ENCODE data around the gene ZNF664.

The ZNF664 gene

GRCh38 chr12:123987022-123987421 lies 14.0 kb downstream of the ZNF664 start:
- Histone ChIP-seq H3K9ac (ENCODE audit: low read depth in 1 of 2, low read length in 2 of 2) (no peak overlapping the region), H3K27me3 (ENCODE audit: control insufficient read depth in 2 of 2, insufficient read depth in 2 of 2, low read length in 2 of 2) (no peaks in the 10 kb centered on the region), H3K4me3 (ENCODE audit: low read length in 2 of 2) (no peak overlapping the region), H3K36me3 (ENCODE audit: control insufficient read depth in 2 of 2, insufficient read depth in 2 of 2, low read length in 2 of 2) (peaks cover 17 to 18% of the 10 kb centered on the region in 2 donors), H3K4me1 (ENCODE audit: control insufficient read depth in 2 of 2, insufficient read depth in 2 of 2, low read length in 2 of 2) (peaks cover 8 to 12% of the 10 kb centered on the region in 2 donors), H3K27ac (ENCODE audit: low read depth in 2 of 2, low read length in 2 of 2) (no peak overlapping the region), H3K9me3 (ENCODE audit: control insufficient read depth in 2 of 2, low read length in 2 of 2) (no peaks in the 10 kb centered on the region)

DNA sequence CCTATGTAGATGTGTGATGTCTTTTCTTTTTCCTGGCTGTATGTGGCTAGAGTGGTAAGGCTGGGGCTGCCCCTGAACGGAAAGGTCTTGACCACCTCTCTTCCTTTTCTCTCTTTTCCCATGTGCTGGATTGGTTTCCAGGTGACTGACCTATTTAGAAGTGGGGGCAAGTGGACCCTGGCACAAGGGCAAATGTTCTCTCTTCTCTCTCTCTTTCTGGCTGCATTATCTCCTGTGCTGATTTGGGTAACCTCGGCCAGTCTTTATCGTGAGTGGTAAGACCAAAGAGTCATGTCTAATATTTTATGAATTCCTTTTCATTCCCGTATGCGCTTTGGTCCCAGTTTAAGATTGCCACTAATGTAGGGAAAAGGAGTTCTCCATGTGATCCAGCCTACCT lies 16.2 kb downstream of the ZNF664 start:
- Histone ChIP-seq H3K9me3 (ENCODE audit: control insufficient read depth in 2 of 2, low read length in 2 of 2) (no peaks in the 10 kb centered on the region), H3K4me1 (ENCODE audit: control insufficient read depth in 2 of 2, insufficient read depth in 2 of 2, low read length in 2 of 2) (peaks cover 6 to 12% of the 10 kb centered on the region in 2 donors), H3K9ac (ENCODE audit: low read depth in 1 of 2, low read length in 2 of 2) (no peak overlapping the region), H3K36me3 (ENCODE audit: control insufficient read depth in 2 of 2, insufficient read depth in 2 of 2, low read length in 2 of 2) (peaks cover 27 to 28% of the 10 kb centered on the region in 2 donors), H3K4me3 (ENCODE audit: low read length in 2 of 2) (no peak overlapping the region), H3K27ac (ENCODE audit: low read depth in 2 of 2, low read length in 2 of 2) (no peak overlapping the region), H3K27me3 (ENCODE audit: control insufficient read depth in 2 of 2, insufficient read depth in 2 of 2, low read length in 2 of 2) (no peaks in the 10 kb centered on the region)

DNA sequence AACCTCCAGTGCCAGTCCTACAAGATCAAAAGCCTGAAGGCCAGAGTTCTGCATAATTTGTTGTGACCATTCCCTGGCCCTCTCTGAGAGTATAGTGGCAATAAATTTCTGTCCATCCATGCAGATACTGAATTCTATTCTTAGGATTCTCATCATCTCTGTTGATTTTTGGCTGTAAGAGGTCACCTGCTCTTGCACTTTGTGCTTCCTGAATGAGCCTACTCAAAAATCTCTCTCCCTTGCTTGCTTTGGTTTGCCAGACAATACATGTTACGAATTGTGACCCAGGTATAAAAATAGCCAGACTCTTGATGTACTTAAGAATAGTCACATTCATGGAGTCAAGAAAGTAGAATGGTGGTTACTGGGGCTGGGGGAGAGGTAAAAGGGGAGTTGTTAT lies 16.7 kb downstream of the ZNF664 start:
- H3K27me3 ChIP-seq (ENCODE audit: control insufficient read depth in 2 of 2, insufficient read depth in 2 of 2, low read length in 2 of 2), result no peaks in the 10 kb centered on the region
- H3K9me3 ChIP-seq (ENCODE audit: control insufficient read depth in 2 of 2, low read length in 2 of 2), result no peaks in the 10 kb centered on the region
- H3K4me3 ChIP-seq (ENCODE audit: low read length in 2 of 2), result no peak overlapping the region
- H3K27ac ChIP-seq (ENCODE audit: low read depth in 2 of 2, low read length in 2 of 2), result no peak overlapping the region
- peaks cover 27 to 28% of the 10 kb centered on the region in 2 donors for H3K36me3 ChIP-seq (ENCODE audit: control insufficient read depth in 2 of 2, insufficient read depth in 2 of 2, low read length in 2 of 2)
- H3K4me1 ChIP-seq (ENCODE audit: control insufficient read depth in 2 of 2, insufficient read depth in 2 of 2, low read length in 2 of 2), result peaks cover 6 to 12% of the 10 kb centered on the region in 2 donors
- no peak overlapping the region for H3K9ac ChIP-seq (ENCODE audit: low read depth in 1 of 2, low read length in 2 of 2)

DNA sequence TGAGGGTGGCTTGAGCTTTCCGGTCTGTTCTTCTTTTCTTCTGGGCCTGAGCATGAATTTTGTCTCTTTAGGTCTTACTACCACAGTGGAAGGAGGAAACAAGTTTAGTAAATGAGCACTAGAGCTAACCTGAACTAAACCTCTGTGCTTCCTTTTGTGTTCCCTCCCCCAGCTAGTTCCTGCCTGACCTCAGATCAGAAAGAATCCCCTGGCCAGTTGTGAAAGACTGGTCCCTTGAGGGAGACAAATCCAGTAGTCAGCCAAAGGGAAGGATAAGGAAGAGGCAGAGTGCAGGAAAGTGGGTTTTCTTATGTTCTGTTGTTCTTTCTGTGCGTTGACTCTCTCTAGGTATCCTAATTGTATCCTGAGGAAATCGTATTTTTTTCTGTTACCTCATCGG lies 17.5 kb downstream of the ZNF664 start:
- H3K27ac ChIP-seq (ENCODE audit: low read depth in 2 of 2, low read length in 2 of 2), result no peak overlapping the region
- H3K4me3 ChIP-seq (ENCODE audit: low read length in 2 of 2), result no peak overlapping the region
- H3K9me3 ChIP-seq (ENCODE audit: control insufficient read depth in 2 of 2, low read length in 2 of 2), result no peaks in the 10 kb centered on the region
- peaks cover 27 to 32% of the 10 kb centered on the region in 2 donors for H3K36me3 ChIP-seq (ENCODE audit: control insufficient read depth in 2 of 2, insufficient read depth in 2 of 2, low read length in 2 of 2)
- no peaks in the 10 kb centered on the region for H3K27me3 ChIP-seq (ENCODE audit: control insufficient read depth in 2 of 2, insufficient read depth in 2 of 2, low read length in 2 of 2)
- peaks cover 6 to 12% of the 10 kb centered on the region in 2 donors for H3K4me1 ChIP-seq (ENCODE audit: control insufficient read depth in 2 of 2, insufficient read depth in 2 of 2, low read length in 2 of 2)
- no peak overlapping the region for H3K9ac ChIP-seq (ENCODE audit: low read depth in 1 of 2, low read length in 2 of 2)

GRCh38 chr12:123991372-123991951 lies 18.4 kb downstream of the ZNF664 start:
- Histone ChIP-seq H3K9ac (ENCODE audit: low read depth in 1 of 2, low read length in 2 of 2) (no peak overlapping the region), H3K4me1 (ENCODE audit: control insufficient read depth in 2 of 2, insufficient read depth in 2 of 2, low read length in 2 of 2) (peaks cover 6 to 8% of the 10 kb centered on the region in 2 donors)

GRCh38 chr12:123992118-123992825 lies 19.3 kb downstream of the ZNF664 start:
- Histone ChIP-seq H3K27ac (ENCODE audit: low read depth in 2 of 2, low read length in 2 of 2) (no peak overlapping the region), H3K4me3 (ENCODE audit: low read length in 2 of 2) (no peak overlapping the region), H3K36me3 (ENCODE audit: control insufficient read depth in 2 of 2, insufficient read depth in 2 of 2, low read length in 2 of 2) (peaks cover 24 to 39% of the 10 kb centered on the region in 2 donors), H3K4me1 (ENCODE audit: control insufficient read depth in 2 of 2, insufficient read depth in 2 of 2, low read length in 2 of 2) (peaks cover 6 to 8% of the 10 kb centered on the region in 2 donors), H3K27me3 (ENCODE audit: control insufficient read depth in 2 of 2, insufficient read depth in 2 of 2, low read length in 2 of 2) (no peaks in the 10 kb centered on the region), H3K9me3 (ENCODE audit: control insufficient read depth in 2 of 2, low read length in 2 of 2) (no peaks in the 10 kb centered on the region), H3K9ac (ENCODE audit: low read depth in 1 of 2, low read length in 2 of 2) (no peak overlapping the region)

More at GRCh38 chr12:123991372-123991951, 18.4 kb downstream of the ZNF664 start:
- Histone ChIP-seq H3K27ac (ENCODE audit: low read depth in 2 of 2, low read length in 2 of 2) (no peak overlapping the region), H3K27me3 (ENCODE audit: control insufficient read depth in 2 of 2, insufficient read depth in 2 of 2, low read length in 2 of 2) (no peaks in the 10 kb centered on the region), H3K4me3 (ENCODE audit: low read length in 2 of 2) (no peak overlapping the region), H3K9me3 (ENCODE audit: control insufficient read depth in 2 of 2, low read length in 2 of 2) (no peaks in the 10 kb centered on the region), H3K36me3 (ENCODE audit: control insufficient read depth in 2 of 2, insufficient read depth in 2 of 2, low read length in 2 of 2) (peaks cover 23 to 37% of the 10 kb centered on the region in 2 donors)

- peaks cover 20 to 41% of the 10 kb centered on the region in 2 donors for H3K36me3 ChIP-seq (ENCODE audit: control insufficient read depth in 2 of 2, insufficient read depth in 2 of 2, low read length in 2 of 2)
- no peak overlapping the region for H3K27ac ChIP-seq (ENCODE audit: low read depth in 2 of 2, low read length in 2 of 2)
- H3K4me1 ChIP-seq (ENCODE audit: control insufficient read depth in 2 of 2, insufficient read depth in 2 of 2, low read length in 2 of 2), result peaks cover 3 to 8% of the 10 kb centered on the region in 2 donors
- no peaks in the 10 kb centered on the region for H3K27me3 ChIP-seq (ENCODE audit: control insufficient read depth in 2 of 2, insufficient read depth in 2 of 2, low read length in 2 of 2)
- H3K9me3 ChIP-seq (ENCODE audit: control insufficient read depth in 2 of 2, low read length in 2 of 2), result no peaks in the 10 kb centered on the region
- H3K9ac ChIP-seq (ENCODE audit: low read depth in 1 of 2, low read length in 2 of 2), result no peak overlapping the region
- H3K4me3 ChIP-seq (ENCODE audit: low read length in 2 of 2), result no peak overlapping the region
Observed at GRCh38 chr12:123995023-123995748, 22.2 kb downstream of the ZNF664 start.

- Histone ChIP-seq H3K9me3 (ENCODE audit: control insufficient read depth in 2 of 2, low read length in 2 of 2) (no peaks in the 10 kb centered on the region), H3K4me1 (ENCODE audit: control insufficient read depth in 2 of 2, insufficient read depth in 2 of 2, low read length in 2 of 2) (no peaks in the 10 kb centered on the region)
Observed at GRCh38 chr12:123996581-123996980, 23.6 kb downstream of the ZNF664 start.

DNA sequence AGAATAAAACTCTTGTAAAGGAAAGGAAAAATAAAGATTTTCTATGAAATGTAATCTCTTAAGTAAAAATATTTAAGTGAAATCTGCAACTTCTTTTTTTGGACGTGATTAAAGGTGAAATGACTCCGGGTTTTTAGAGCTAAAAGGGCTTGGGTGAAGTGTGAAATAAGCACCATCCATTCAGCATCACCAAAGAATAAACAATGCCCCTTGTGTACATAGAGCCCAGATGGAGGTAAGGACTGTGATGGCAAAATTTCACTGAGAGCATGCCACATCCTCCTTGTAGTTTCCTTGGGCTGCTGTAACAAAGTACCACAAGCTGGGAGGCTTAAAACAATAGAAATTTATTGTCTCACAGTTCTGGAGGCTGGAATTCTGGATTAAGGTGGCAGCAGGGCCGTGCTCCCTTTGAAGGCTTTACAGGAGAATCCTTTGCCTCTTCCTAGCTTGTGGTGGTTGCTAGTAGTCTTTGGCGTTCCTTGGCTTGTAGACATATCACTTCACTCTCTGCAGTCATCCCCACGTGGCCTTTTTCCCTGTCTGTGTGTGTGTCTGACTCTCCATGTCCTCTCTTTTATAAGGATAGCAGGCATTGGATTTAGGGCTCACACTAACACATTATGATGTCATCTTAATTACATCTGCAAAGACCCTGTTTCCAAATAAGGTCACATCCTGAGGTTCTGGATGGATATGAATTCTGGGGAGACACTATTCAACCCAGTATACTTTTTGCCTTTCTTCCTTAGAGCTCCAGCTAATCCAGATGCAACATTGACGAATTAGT lies 24.2 kb downstream of the ZNF664 start:
- Histone ChIP-seq H3K9ac (ENCODE audit: low read depth in 1 of 2, low read length in 2 of 2) (no peak overlapping the region), H3K9me3 (ENCODE audit: control insufficient read depth in 2 of 2, low read length in 2 of 2) (no peaks in the 10 kb centered on the region), H3K27ac (ENCODE audit: low read depth in 2 of 2, low read length in 2 of 2) (no peak overlapping the region), H3K4me3 (ENCODE audit: low read length in 2 of 2) (no peak overlapping the region), H3K36me3 (ENCODE audit: control insufficient read depth in 2 of 2, insufficient read depth in 2 of 2, low read length in 2 of 2) (peaks cover 25 to 48% of the 10 kb centered on the region in 2 donors), H3K27me3 (ENCODE audit: control insufficient read depth in 2 of 2, insufficient read depth in 2 of 2, low read length in 2 of 2) (no peaks in the 10 kb centered on the region), H3K4me1 (ENCODE audit: control insufficient read depth in 2 of 2, insufficient read depth in 2 of 2, low read length in 2 of 2) (no peaks in the 10 kb centered on the region)

More at GRCh38 chr12:123996581-123996980, 23.6 kb downstream of the ZNF664 start:
- Histone ChIP-seq H3K9ac (ENCODE audit: low read depth in 1 of 2, low read length in 2 of 2) (no peak overlapping the region), H3K4me3 (ENCODE audit: low read length in 2 of 2) (no peak overlapping the region), H3K36me3 (ENCODE audit: control insufficient read depth in 2 of 2, insufficient read depth in 2 of 2, low read length in 2 of 2) (peaks cover 24 to 48% of the 10 kb centered on the region in 2 donors), H3K27ac (ENCODE audit: low read depth in 2 of 2, low read length in 2 of 2) (no peak overlapping the region), H3K27me3 (ENCODE audit: control insufficient read depth in 2 of 2, insufficient read depth in 2 of 2, low read length in 2 of 2) (no peaks in the 10 kb centered on the region)

Data from mucosa of rectum (tissue), 2 donors.